Mesothelial cell of epicardium (in vitro differentiated cells): ENCODE data around the gene ALG9. TPM values are rescaled to one million over a fixed set of nuclear protein-coding genes. Genes with fewer than 3 reads are reported as not detected.

Source experiments
- DNase-seq, 2 experiments: peaks; one replicate each; pipeline ENCODE4 v3.0.0; 2021; ENCODE audit warnings: low spot score in 2 of 2; ENCODE audit not compliant: unreplicated experiment in 2 of 2
- H3K27ac Mint-ChIP-seq: 2 replicates; pipeline ENCODE4 v1.8.0; 2021; ENCODE audit warnings: mixed read lengths
- H3K27me3 Mint-ChIP-seq: 2 replicates; pipeline ENCODE4 v1.8.0; 2021; ENCODE audit warnings: low read depth, mixed read lengths
- H3K36me3 Mint-ChIP-seq: 2 replicates; pipeline ENCODE4 v1.8.0; 2021; ENCODE audit warnings: mixed read lengths
- H3K4me1 Mint-ChIP-seq: 2 replicates; pipeline ENCODE4 v1.8.0; 2021; ENCODE audit warnings: mixed read lengths
- H3K4me3 Mint-ChIP-seq: 2 replicates; pipeline ENCODE4 v1.8.0; 2021; ENCODE audit warnings: mild to moderate bottlenecking, moderate library complexity, mixed read lengths
- H3K9me3 Mint-ChIP-seq: 2 replicates; pipeline ENCODE4 v1.8.0; 2021; ENCODE audit warnings: mixed read lengths
- CTCF ChIP-seq: fragments of 200-600 bp; sonication (generic); IDR thresholded peaks from one replicate; pipeline ENCODE4 v1.5.0; 2021; ENCODE audit warnings: antibody characterized with exemption; ENCODE audit not compliant: unreplicated experiment
- total RNA-seq: library from RNA; stranded (reverse); gene quantifications from 3 replicates; pipeline ENCODE4 v1.2.1, GENCODE V29; 2021

The ALG9 gene
- total RNA-seq, 1 donor from 2014 or later, result 50.6 TPM

- H3K4me3 Mint-ChIP-seq, result no peak overlapping the region
- peaks cover 14% of the 10 kb centered on the region for H3K4me1 Mint-ChIP-seq
- H3K27ac Mint-ChIP-seq, result no peak overlapping the region
- DNase-seq, result no peak
- H3K9me3 Mint-ChIP-seq, result no peaks in the 10 kb centered on the region
- no peaks in the 10 kb centered on the region for H3K27me3 Mint-ChIP-seq
- no peak for TF ChIP-seq CTCF
- H3K36me3 Mint-ChIP-seq, result peaks cover 44% of the 10 kb centered on the region
Observed at GRCh38 chr11:111761036-111761435, 110.3 kb downstream of the ALG9 start.

GRCh38 chr11:111759778-111760407, 111.5 kb downstream of the ALG9 start:
- no peak for DNase-seq
- Mint-ChIP-seq H3K27ac (no peak overlapping the region), H3K9me3 (no peaks in the 10 kb centered on the region), H3K36me3 (peaks cover 48% of the 10 kb centered on the region), H3K27me3 (no peaks in the 10 kb centered on the region), H3K4me1 (peaks cover 9% of the 10 kb centered on the region), H3K4me3 (no peak overlapping the region)
- TF ChIP-seq CTCF, result no peak

DNA sequence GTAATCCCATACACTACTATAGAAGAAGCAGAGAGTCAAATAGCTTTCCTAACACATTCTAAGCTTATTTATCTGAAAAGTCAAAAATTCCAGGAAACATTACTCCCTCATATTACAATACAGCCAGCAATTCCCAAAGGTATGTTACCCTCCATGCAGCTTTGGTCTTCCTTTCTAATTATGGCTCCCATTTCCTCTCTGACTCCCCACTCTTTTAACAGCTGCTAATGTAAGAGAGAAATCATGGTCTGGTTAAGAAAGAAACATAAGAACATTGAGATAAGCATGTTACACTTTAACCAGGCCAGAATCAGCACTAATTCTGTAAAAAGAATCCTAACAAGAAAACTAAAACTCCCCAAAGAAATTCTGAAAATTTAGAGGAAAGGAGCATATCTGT, 112.0 kb downstream of the ALG9 start:
- no peak overlapping the region for H3K4me3 Mint-ChIP-seq
- peaks cover 50% of the 10 kb centered on the region for H3K36me3 Mint-ChIP-seq
- no peaks in the 10 kb centered on the region for H3K9me3 Mint-ChIP-seq
- H3K27me3 Mint-ChIP-seq, result no peaks in the 10 kb centered on the region
- H3K27ac Mint-ChIP-seq, result no peak overlapping the region
- H3K4me1 Mint-ChIP-seq, result peaks cover 4% of the 10 kb centered on the region
- no peak for DNase-seq
- no peak for TF ChIP-seq CTCF

DNA sequence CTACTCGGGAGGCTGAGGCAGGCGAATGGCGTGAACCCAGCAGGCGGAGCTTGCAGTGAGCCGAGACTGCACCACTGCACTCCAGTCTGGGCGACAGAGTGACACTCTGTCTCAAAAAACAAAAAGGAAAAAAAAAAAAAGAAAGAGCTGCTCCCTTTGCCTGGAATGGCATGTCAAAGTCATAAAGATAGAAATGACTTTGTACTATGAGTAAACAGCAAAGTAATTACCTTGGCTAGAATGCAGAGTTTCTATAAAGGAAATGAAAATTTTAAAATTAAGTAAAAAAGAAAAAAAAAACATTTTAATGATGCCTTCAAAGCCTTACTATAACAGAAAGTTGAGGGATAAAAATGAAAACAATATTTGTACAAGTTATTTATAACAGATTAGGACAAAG, 115.3 kb downstream of the ALG9 start:
- Mint-ChIP-seq H3K9me3 (no peaks in the 10 kb centered on the region), H3K36me3 (peaks cover 43% of the 10 kb centered on the region), H3K27me3 (no peaks in the 10 kb centered on the region), H3K4me3 (no peak overlapping the region), H3K4me1 (no peaks in the 10 kb centered on the region), H3K27ac (no peak overlapping the region)
- no peak for TF ChIP-seq CTCF
- no peak for DNase-seq

- H3K27ac Mint-ChIP-seq, result no peak overlapping the region
- no peak for DNase-seq
- no peaks in the 10 kb centered on the region for H3K27me3 Mint-ChIP-seq
- H3K4me1 Mint-ChIP-seq, result no peaks in the 10 kb centered on the region
- H3K4me3 Mint-ChIP-seq, result no peak overlapping the region
- peaks cover 46% of the 10 kb centered on the region for H3K36me3 Mint-ChIP-seq
- H3K9me3 Mint-ChIP-seq, result no peaks in the 10 kb centered on the region
- TF ChIP-seq CTCF, result no peak
Observed at GRCh38 chr11:111749646-111750045, 121.7 kb downstream of the ALG9 start.
